DOHH2 (cell line): ENCODE data around the gene SRBD1.

Experiments used
- EZH2phosphoT487 ChIP-seq: fragments of 200-600 bp; sonication (generic); IDR thresholded peaks from 2 replicates; pipeline ENCODE4 v1.6.1; 2017; ENCODE audit warnings: borderline replicate concordance, mild to moderate bottlenecking, antibody characterized with exemption, low read length, moderate library complexity, mixed read lengths
- TF ChIP-seq, protein P1 (sequence below): fragments of 200-600 bp; sonication (generic); IDR thresholded peaks from one replicate; pipeline ENCODE4 v1.5.1; 2014; ENCODE audit warnings: antibody characterized with exemption, mild to moderate bottlenecking, low read depth, low read length; ENCODE audit not compliant: poor library complexity, severe bottlenecking

DNA sequence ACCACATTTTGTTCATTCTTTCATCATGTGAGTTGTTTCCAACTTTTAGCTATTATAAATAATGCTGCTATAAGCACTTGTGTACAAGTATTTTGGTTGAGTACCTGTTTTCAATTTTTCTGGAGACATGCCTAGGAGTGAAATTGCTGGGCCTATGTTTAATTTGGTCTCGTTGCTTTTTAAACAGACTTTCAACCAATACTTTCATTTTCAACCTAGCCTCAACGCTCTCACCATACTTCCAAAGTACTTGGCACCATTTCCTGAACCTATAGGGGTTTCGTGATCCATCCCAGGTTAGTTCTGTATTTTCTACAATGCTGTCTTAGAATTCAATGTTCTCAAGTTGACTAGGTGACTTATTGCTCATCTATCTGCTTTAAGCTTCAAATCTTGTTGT is 126.1 kb downstream of the SRBD1 start:
- TF ChIP-seq, protein P1, sequence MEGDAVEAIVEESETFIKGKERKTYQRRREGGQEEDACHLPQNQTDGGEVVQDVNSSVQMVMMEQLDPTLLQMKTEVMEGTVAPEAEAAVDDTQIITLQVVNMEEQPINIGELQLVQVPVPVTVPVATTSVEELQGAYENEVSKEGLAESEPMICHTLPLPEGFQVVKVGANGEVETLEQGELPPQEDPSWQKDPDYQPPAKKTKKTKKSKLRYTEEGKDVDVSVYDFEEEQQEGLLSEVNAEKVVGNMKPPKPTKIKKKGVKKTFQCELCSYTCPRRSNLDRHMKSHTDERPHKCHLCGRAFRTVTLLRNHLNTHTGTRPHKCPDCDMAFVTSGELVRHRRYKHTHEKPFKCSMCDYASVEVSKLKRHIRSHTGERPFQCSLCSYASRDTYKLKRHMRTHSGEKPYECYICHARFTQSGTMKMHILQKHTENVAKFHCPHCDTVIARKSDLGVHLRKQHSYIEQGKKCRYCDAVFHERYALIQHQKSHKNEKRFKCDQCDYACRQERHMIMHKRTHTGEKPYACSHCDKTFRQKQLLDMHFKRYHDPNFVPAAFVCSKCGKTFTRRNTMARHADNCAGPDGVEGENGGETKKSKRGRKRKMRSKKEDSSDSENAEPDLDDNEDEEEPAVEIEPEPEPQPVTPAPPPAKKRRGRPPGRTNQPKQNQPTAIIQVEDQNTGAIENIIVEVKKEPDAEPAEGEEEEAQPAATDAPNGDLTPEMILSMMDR: no peak
- TF ChIP-seq EZH2phosphoT487: no peak
